HG03354 (cell line): Measurements from ENCODE around the gene SRRM3.
"Not testable (repeated sequence)": the region's sequence is repeated elsewhere in the genome, so short reads cannot be mapped to it uniquely, and the experiment has no call there.

Experiments
- ATAC-seq: cut with Tn5 transposase; IDR thresholded peaks from one replicate; pipeline ENCODE4 v1.9.1; 2021; ENCODE audit warnings: mild to moderate bottlenecking; ENCODE audit not compliant: unreplicated experiment, poor library complexity, severe bottlenecking

SRRM3 gene

GRCh38 chr7:76201732-76202665, at the start of gene SRRM3:
TSS of gene SRRM3 (plus strand) at chr7:76201896. CDS start at chr7:76235067, 33,171 bp downstream.
- peak; percentile 74 for ATAC-seq

GRCh38 chr7:76151932-76152331, 49.8 kb upstream of the SRRM3 start:
- no peak for ATAC-seq

GRCh38 chr7:76153571-76154230, 48.0 kb upstream of the SRRM3 start:
- not testable (repeated sequence) for ATAC-seq

- no peak for ATAC-seq
These were observed 45.8 kb upstream of the SRRM3 start for GRCh38 chr7:76155938-76156337.

- not testable (repeated sequence) for ATAC-seq
These were observed 44.6 kb upstream of the SRRM3 start for GRCh38 chr7:76156992-76157685.

GRCh38 chr7:76158416-76158815, 43.3 kb upstream of the SRRM3 start:
- ATAC-seq, result not testable (repeated sequence)

GRCh38 chr7:76162416-76163170, 39.1 kb upstream of the SRRM3 start:
- ATAC-seq, result not testable (repeated sequence)

GRCh38 chr7:76163812-76164211, 37.9 kb upstream of the SRRM3 start:
- ATAC-seq, result not testable (repeated sequence)

- no peak for ATAC-seq
These were observed 36.4 kb upstream of the SRRM3 start for GRCh38 chr7:76165106-76165972.

GRCh38 chr7:76165973-76166403, 35.7 kb upstream of the SRRM3 start:
- ATAC-seq, result peak; percentile 23

GRCh38 chr7:76166404-76167255, 35.1 kb upstream of the SRRM3 start:
- ATAC-seq, result peak; percentile 95

- no peak for ATAC-seq
These were observed 28.0 kb upstream of the SRRM3 start for GRCh38 chr7:76173566-76174205.

- ATAC-seq, result not testable (repeated sequence)
These were observed 24.7 kb upstream of the SRRM3 start for GRCh38 chr7:76176951-76177350.

- no peak for ATAC-seq
These were observed 22.0 kb upstream of the SRRM3 start for GRCh38 chr7:76179686-76180085.

- ATAC-seq, result no peak
These were observed 19.3 kb upstream of the SRRM3 start for GRCh38 chr7:76182225-76182960.

- ATAC-seq, result no peak
These were observed 16.4 kb upstream of the SRRM3 start for GRCh38 chr7:76185187-76185896.
